Measurements from ENCODE around the gene TCERG1L.

Gene TCERG1L

DNA sequence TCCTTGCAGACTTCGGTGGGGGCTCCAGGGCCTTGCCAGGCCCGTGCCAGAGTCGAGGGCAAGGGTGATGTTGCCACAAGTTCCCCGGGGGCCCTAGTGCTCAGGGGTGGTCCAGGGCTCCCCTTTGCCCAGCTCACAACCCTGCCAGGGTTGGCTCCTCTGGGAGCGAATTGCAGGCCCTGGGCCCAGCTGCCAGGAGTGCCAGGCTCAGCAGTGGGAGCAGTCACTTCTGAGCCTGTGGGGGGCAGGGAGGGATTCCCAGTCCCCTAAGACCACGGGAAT, 43.8 kb downstream of the TCERG1L start:
- no peak for DNase-seq

- no peak for DNase-seq
These were observed 44.3 kb downstream of the TCERG1L start for GRCh38 chr10:131266936-131267813.

DNA sequence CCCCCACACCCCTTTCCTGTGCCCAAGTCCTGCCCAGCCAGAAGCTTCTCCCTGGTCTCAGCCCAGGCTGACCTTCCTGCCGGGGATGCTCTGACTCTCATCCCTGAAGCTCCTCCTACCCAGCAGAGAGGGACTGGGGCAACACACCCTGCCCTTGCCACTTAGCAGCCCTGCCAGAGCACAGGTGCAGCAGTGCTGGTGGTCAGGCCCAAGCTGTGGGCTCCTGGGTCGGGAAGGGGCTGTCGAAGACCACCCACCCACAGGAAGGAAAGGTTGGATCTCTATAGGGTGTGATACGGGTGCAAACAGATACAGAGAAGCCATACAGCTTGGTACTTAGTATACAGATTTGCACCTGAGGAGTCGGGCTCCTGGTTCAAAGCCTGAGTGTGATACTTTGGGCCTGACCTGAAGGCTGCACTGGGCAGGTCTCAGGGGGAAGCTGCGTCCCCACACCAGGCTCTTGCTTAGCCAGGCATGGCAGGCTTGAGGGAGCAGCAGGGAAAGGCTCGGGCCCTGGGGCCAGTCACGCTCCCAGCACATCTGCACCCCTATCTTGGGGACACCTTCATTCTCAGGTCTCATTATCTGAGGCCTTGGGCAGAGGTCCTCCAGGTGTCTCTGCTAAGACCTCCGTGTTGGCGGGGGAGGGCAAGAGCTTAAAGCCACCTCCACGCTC, 47.3 kb downstream of the TCERG1L start:
- no peak for DNase-seq

- DNase-seq: no peak
These were observed 49.5 kb downstream of the TCERG1L start for GRCh38 chr10:131261890-131262475.

- DNase-seq: no peak
These were observed 50.9 kb downstream of the TCERG1L start for GRCh38 chr10:131260452-131261211.

DNA sequence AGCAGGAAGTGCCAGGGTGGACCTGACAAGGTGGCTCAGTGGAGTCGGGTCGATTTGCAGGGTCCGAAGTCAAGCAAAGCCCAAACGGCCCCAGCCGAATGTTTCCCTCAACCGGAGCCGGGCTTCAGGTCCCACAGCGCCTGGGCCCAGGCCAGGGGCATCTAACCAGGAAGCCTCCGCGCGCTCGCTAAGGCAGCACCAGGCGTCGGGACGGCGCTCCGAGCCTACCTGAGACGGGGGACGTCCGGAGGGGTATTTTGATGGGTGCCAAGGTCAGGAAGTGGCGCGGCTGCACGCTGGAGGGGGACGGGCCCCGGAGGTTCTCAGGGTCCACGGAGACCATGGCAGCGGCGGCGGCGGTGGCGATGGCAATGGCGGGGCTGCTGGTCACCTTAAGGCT, 51.5 kb downstream of the TCERG1L start:
- no peak for DNase-seq

DNA sequence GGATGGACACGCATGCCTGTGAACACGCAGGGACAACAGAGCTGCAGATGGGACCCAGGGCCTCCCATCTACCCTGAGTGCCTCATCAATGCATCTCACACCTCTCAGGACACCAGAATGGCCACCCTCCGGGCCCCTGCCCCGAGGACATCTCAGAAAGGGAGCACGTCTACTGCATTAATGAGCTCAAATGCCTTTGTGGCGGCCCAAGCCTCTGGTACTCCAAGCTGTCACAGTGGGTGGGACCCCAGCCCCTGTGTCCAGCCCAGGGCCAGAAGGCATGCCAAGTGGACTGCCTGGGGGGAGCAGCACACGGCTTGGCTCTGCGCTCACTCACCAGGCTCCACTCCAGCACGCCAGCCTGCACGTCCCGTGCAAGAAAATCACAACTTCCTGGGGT, 52.0 kb downstream of the TCERG1L start:
- no peak for DNase-seq

DNA sequence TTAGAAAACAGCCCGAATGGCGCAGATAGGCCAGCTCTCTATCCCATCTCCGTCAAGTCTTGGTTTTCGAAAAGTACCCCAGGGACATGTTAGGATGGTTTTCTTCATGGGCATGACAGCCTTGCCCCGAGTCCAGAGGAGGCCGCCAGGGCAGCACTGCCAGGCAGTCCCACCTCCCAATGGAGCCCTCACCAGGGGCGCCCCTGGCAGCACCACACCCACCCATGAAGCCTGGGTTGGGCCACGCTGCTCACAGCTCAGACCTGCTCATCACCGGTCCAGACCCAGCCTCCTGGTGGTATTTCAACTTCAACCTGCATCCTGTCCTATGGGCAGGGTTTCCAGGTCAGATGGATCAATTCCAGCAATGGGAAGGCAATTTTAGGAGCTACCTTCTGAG, 53.3 kb downstream of the TCERG1L start:
- no peak for DNase-seq

DNA sequence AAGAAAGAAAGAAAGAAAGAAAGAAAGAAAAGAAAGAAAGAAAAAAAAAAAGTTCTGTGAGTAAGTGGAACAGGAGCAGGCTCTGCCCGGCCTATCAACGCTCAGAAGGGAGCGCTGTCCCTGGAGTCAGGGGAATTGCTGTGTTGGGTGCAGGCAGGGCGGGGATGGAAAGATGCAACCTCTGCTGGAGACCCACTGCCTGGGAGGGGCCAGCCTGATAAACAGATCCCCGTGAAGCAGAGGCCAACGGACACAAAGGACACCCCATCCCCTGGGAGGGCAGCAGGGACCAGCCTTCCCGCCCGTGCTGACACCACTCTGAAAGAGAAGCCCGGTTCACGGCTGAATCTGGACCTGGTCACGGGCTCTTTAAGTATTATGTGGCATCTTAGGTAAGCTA, 54.5 kb downstream of the TCERG1L start:
- DNase-seq: no peak

GRCh38 chr10:131254859-131255252, 56.7 kb downstream of the TCERG1L start:
- DNase-seq: no peak

DNA sequence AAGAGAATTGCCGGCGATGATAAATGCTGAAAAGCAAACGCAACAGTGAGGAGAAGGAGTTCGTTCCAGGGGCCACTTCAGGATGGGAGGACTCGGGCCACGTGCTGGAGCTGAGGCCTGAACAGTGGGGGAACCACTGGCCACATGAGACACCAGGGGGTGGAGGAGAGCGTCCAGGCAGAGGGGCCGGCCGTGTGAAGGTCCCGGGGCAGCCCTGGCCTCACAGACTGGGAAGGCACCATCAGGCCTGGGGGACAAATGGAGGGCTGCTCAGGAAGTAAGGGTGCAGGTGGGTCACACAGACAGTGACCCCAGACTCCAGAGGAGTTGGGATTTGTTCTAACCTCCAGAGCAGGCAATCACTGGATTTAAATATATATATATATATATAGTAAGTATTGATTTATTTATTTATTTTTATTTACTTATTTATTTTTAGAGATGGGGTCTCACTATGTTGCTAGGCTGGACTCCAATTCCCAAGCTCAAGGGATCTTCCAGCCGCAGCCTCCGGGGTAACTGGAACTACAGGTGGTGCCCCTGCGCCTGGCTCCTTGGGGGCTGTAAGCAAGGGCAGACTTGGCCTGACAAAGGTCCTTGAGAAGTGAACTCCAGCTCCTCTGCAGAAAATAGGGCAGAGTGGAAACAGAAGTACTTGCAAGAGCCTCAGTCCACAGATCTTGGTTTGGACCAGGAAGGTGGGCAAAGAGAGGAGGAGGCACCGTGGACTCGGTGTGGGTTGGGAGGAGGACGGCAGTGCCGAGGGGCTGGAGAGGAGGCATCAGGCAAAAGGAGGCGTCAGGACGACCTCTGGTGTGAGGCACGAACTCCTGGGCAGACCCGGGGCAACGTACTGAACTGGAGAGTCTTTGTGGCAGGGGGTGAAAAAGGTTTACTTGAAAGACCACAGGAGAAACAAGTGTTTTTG, 57.3 kb downstream of the TCERG1L start:
- DNase-seq: no peak

DNA sequence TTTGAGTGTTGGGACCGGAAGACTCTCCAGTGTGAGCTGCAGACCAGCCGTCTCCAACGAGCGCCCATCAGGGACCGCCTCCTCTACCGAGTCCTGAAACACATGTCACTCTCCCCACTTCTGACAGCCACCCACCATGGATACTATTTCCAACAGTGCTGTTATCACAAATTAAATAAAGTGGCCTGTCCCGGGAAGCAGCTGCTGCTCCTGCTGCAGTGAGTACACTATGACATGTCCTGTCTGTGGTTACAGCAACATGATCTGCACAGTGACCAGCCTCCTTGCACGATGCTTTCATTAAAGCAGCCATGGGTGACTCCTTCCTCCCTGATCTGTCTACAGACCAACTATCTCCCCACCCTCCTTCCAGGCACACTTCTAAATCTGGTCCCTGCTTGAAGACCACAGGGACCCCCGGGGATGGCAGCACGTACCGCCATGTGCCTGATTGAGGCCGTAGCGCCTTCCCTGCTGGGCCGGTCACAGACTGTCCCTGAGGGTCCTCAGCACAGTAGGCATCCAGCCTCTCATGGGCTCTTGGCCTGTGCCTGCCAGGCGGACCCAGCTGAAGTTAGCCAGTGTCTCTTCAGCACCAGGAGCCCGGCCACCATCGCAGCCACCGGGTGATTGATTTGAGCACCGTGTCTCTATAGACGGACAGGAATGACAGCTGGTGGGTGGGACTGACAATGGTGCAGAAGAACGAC, 58.8 kb downstream of the TCERG1L start:
- no peak for DNase-seq

DNA sequence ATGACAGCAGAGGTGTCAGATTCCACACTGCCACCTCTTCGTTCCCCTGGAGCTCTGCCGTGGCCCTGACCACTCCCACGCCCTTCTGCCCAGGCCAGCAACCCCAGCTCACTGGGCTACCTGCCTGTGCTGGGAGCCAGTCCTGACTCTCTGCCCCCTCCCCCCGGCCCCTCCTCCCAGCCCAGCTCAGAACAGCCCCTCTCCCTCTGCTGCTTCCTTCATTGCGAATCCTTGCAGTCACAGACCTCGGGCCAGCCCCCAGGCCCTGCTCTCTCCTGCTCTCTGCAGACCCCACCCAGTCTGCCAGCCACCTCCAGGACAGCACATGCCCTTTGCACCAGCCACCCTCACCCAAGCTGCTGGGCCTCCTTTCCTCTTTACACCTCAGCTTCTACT, 60.4 kb downstream of the TCERG1L start:
- no peak for DNase-seq

GRCh38 chr10:131250454-131251145, 60.9 kb downstream of the TCERG1L start:
- DNase-seq: no peak

DNA sequence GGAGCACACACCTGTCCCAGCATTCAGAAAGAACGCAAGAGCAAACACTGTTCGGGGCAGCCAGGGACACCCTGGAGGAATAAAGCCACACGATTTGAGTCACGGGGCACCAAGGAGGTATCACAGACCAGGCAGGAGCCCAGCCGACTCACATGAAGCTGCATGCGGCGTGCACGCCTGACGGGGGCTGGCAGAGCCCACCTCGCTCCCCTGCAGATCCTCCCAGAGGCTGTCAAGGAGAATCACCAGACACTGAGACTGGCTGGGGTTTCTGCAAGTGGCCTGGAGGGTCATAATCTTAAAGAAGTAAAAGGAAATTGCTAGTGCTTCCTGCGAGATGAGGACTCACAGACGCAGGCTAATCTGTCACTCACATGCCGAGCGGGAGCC, 61.6 kb downstream of the TCERG1L start:
- DNase-seq: no peak

DNA sequence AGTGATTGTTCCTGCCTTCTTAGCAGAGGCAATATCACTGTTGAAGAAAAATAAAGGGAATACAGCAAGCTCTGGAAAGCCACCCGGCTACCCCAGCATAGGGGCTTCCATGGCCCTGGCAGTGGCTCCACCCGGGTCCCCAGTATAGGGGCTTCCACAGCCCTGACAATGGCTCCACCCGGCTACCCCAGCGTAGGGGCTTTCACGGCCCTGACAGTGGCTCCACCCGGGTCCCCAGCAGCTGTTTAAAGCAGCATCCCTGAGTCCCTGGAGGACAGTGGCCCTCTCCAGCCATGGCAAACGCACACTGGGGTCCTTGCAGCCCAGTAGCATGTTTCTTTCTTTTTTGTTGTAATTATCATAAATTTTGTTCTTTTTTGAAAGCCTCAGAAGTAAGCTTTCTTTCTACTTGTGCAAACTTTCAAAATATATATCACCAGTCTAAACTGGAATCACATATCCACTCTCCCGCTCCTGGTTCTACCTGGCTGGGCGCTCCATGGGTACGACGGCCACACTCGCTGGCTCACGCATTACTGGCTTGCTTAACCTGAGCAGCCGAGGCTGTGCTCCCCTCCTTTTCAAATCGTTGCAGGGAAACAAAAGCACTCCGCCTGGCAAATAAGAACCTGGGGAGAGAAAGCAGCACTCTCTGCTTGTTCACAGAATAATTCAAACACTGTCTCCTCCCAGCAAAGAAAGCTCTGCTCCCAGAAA, 62.1 kb downstream of the TCERG1L start:
- DNase-seq: no peak

DNA sequence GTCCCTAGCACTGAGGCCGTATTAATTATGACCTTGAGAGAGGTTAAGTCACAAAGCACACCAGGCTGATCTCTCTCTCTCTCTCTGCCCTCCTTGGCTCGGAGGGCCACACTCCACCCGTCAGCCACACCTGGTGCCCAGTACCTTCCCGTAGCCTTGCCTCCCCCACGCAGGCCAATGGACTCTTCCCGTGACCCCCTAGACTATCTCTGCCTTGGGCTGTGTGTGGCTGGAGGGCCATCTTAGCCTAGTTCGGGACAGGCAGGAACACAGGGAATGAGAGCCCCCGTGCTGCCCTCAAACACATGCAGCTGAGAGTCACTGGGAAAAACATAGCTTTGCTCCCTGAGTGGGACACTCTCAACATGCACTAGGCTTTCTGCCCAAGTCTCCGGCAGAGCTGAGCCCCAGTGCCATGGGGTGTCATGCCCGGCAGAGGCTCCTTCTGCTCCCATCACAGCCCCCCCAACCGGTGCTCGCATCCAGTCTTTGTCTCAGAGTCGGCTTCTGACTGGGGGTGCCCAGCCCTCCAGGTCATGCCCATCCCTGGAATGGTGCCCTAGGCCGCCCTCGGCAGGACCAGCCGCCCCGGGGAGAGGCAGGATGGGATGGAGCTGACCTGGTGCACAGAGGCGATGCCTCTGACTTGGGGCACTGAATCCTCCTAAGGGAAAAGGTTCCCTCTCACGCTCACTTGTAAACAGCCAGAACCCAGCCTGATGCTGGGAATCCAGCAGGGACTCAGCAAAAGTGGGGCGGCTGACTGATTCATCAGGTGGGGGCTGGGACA, 63.0 kb downstream of the TCERG1L start:
- DNase-seq: no peak

GRCh38 chr10:131247873-131248272, 63.6 kb downstream of the TCERG1L start:
- no peak for DNase-seq

DNA sequence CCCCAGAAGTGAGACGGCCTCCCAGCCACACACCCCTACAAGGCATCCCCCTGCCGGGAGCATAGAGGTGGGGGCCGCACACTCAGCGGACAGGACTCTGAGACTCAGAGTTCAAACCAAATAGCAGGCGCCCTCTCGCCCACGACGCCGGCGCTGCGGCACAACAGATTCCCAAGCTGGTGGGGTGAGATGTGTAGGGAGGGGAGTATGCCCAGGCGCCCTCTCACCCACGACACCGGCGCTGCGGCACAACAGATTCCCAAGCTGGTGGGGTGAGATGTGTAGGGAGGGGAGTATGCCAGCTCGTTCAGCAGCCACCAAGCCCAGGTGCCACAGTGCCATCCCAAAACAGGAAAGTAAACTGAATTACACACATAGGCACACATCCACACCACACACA, 64.7 kb downstream of the TCERG1L start:
- DNase-seq: no peak

- DNase-seq: no peak
These were observed 65.4 kb downstream of the TCERG1L start for GRCh38 chr10:131246089-131246488.

All from CD4-positive, alpha-beta T cell treated with Interleukin-21 for 1 hour (primary cell).